Fibroblast of mammary gland (primary cell): Measurements from ENCODE around the gene EEF2.

Experiments used
- DNase-seq: peaks from one replicate; pipeline ENCODE4 v3.0.0-alpha.2; 2010; ENCODE audit warnings: low read depth
- H3K4me3 ChIP-seq: 2 replicates; pipeline ENCODE4 v1.5.1; 2011; ENCODE audit warnings: low read depth, mild to moderate bottlenecking, low read length, moderate library complexity; ENCODE audit not compliant: control insufficient read depth
- TF ChIP-seq, protein P1 (sequence below): conservative IDR thresholded peaks from 2 replicates; pipeline ENCODE4 v1.5.1; 2011; ENCODE audit warnings: low read depth, low read length, inconsistent platforms; ENCODE audit not compliant: control insufficient read depth, insufficient read depth

Gene EEF2

DNA sequence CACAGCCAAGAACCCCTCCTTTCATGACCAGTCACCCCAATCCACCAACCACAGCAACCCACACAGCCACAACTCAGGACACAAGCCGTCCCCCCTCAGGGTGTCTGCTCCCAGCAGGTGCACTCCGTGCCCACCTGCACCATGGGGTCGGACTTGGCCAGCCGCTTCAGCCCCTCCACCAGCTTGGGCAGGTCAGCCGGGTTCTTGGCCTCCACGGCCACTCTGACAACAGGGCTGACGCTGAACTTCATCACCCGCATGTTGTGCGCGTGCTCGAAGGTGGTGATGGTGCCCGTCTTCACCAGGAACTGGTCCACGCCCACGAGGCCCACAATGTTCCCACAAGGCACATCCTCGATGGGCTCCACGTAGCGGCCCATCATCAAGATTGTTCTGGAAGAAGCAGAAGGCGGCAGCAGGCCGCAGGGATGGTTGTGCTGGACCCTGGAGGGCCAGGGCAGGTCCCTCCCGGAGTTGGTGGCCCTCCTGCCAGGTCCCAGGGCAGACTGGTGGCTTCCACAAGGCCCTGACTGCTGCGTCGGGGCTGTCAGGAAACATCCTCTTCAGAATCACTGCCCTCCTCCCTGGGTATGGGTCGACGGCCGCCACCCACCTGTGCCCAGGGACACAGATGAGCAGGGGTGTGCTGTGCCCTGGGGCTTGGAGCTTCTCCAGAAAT, 5.5 kb downstream of the EEF2 start:
- no peak for DNase-seq
- TF ChIP-seq, protein P1, sequence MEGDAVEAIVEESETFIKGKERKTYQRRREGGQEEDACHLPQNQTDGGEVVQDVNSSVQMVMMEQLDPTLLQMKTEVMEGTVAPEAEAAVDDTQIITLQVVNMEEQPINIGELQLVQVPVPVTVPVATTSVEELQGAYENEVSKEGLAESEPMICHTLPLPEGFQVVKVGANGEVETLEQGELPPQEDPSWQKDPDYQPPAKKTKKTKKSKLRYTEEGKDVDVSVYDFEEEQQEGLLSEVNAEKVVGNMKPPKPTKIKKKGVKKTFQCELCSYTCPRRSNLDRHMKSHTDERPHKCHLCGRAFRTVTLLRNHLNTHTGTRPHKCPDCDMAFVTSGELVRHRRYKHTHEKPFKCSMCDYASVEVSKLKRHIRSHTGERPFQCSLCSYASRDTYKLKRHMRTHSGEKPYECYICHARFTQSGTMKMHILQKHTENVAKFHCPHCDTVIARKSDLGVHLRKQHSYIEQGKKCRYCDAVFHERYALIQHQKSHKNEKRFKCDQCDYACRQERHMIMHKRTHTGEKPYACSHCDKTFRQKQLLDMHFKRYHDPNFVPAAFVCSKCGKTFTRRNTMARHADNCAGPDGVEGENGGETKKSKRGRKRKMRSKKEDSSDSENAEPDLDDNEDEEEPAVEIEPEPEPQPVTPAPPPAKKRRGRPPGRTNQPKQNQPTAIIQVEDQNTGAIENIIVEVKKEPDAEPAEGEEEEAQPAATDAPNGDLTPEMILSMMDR = no peak
- H3K4me3 ChIP-seq = no peak overlapping the region

DNA sequence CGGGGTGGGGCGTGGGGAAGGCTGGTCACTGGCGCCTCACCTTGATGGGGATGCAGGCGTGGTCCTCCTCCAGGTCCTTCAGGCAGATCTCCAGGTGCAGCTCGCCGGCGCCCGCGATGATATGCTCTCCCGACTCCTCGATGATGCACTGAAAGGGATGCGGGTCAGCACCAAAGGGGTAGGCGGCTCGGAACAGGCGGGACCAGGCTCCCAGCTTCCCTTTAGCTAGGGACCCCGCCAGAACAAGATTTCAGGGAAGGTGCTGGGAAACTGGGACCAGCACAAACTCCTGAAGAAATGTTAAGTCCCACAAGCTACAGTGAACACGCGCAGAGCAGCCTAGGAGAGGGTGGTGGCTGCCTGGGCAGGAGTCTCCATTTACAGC, 6.0 kb downstream of the EEF2 start:
- no peak for DNase-seq
- H3K4me3 ChIP-seq = no peak overlapping the region
- TF ChIP-seq, protein P1 = no peak

DNA sequence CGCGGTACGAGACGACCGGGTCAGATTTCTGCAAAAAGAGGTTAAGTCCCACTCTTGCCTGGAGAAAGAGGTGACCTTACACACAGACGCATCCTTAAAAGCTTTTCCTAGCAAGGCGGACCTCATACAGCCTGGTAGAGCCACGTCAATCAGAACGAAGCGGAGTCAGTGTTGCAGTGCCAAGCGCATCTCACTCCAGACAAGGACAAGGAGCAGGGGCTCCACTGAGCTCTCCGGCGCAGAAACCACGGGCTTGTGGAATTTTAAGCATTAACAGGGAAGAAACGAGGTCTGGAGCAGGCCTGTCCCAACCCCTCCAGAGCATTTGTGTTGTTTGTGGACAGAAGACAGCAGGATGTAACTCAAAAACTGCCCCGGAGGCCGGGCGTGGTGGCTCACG, 7.1 kb downstream of the EEF2 start:
- H3K4me3 ChIP-seq = no peak overlapping the region
- DNase-seq = no peak
- TF ChIP-seq, protein P1 = no peak

DNA sequence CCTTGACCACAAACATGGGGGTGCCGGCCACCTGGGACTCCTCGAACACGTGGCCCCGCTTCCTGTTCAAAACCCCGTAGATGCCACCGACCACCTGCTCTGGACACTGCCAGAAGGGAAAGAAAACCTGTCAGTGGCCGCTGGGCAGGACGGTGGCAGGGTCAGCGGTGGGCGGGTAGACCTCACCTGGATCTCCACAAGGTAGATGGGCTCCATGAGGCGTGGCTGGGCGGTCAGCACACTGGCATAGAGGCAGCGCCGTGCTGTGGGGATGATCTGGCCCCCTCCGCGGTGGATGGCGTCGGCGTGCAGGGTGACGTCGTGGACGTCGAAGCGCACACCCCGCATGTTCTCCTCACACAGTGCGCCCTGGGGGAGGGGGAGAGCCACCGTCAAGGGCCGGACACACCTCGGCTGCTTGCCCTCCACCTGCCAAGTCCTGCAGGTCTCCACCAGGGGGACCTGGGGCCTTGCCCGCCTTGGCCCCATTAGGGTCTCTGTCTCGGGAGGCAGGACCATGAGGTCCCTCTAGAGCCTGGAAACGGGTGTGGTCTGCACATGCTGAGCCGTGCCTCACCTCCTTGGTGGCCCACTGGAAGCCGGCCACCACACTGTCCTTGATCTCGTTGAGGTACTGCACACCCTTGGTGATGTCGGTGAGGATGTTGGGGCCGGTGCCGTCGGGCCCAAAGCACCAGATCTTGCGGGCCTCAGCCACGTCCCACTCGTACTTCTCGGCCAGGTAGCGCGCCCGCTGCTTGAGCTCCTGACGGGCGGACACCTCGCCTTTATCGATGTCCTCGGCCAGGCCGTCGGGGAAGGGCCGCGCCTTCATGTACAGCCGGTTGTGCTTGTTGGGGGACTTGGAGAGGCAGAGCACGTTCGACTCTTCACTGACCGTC, 7.8 kb downstream of the EEF2 start:
- no peak overlapping the region for H3K4me3 ChIP-seq
- DNase-seq = no peak

DNA sequence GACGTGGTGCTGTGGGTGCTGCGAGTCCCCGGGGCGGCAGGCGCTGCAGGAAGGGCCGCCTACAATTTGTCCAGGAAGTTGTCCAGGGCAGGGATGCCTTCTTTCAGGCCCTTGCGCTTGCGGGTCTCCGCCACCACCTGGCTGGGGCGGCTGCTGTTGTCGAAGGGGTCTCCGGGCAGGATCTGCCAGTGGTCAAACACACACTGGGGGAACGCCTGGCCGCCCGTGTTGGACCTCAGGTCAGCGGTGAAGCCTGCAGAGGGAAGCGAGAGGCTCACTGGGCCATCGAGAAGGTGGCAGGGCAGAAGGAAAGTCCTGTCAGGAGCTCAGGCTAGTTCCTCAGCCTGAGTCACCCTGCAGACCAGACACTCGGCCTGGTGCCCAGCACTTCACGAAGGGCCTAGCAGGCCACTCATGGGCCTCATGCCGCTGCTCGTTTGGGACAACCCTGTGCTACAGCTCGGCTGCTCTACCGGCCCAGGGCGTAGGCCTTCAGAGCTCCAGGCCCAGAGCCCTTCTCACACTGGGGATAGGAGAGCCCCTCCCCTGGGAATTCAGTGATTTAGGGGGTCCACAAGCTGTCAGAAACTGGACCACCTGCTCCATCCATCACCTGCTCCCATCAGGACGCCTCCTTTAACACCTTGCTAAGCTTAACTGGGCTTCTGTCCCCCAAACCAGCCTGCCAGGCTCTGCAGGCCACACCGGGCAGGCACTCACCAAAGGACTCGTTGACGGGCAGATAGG, 8.6 kb downstream of the EEF2 start:
- no peak overlapping the region for H3K4me3 ChIP-seq
- DNase-seq = peak; percentile 71
- TF ChIP-seq, protein P1 = no peak

More for the DNA sequence above, 7.8 kb downstream of the EEF2 start:
- TF ChIP-seq, protein P1 = no peak

DNA sequence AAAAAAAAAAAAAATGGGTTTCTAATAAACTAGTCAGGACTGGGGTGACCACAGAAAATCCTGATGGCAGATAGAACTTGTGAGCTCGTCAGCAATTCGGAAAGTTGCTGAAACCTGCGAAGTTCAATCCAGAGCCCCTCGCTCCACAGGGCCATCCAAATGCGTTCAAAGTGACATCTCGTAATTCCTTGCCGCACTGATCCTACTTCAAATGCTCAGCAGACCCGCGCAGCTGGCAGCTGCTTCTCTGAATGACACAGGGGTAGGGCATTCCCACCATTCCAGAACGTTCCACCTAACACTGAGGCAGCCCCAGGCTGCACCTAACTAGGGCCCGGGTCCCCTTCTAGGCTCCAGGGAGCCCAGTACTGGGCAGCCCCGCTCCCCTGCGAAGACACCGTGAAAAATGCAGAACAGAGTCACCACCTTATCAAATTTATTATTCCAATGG, 9.6 kb downstream of the EEF2 start:
- no peak overlapping the region for H3K4me3 ChIP-seq
- DNase-seq = no peak
- TF ChIP-seq, protein P1 = no peak
